Measurements from ENCODE around the gene LMNB1.

GRCh38 chr5:126746290-126746689 lies 30.6 kb upstream of the LMNB1 start:
- TF ChIP-seq, protein P1, sequence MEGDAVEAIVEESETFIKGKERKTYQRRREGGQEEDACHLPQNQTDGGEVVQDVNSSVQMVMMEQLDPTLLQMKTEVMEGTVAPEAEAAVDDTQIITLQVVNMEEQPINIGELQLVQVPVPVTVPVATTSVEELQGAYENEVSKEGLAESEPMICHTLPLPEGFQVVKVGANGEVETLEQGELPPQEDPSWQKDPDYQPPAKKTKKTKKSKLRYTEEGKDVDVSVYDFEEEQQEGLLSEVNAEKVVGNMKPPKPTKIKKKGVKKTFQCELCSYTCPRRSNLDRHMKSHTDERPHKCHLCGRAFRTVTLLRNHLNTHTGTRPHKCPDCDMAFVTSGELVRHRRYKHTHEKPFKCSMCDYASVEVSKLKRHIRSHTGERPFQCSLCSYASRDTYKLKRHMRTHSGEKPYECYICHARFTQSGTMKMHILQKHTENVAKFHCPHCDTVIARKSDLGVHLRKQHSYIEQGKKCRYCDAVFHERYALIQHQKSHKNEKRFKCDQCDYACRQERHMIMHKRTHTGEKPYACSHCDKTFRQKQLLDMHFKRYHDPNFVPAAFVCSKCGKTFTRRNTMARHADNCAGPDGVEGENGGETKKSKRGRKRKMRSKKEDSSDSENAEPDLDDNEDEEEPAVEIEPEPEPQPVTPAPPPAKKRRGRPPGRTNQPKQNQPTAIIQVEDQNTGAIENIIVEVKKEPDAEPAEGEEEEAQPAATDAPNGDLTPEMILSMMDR (optimal IDR thresholded peaks at IDR 0.05 in 1 of 3, IDR thresholded peaks at IDR 0.05 in 1 of 3, conservative IDR thresholded peaks at IDR 0.05 in 1 of 3; ENCODE audit: extremely low read depth in 1 of 3, insufficient read depth in 2 of 3, low read length in 3 of 3) = no peak
- no peak for TF ChIP-seq EZH2 (IDR thresholded peaks at IDR 0.05; ENCODE audit: low read length)

Data from keratinocyte (primary cell).